ENCODE results near the gene TNXB.
"Not testable (repeated sequence)": the region's sequence is repeated elsewhere in the genome, so short reads cannot be mapped to it uniquely, and the experiment has no call there.

Gene TNXB

GRCh38 chr6:32108727-32109113 lies 418 bp downstream of the TNXB start:
- DNase-seq = no peak

DNA sequence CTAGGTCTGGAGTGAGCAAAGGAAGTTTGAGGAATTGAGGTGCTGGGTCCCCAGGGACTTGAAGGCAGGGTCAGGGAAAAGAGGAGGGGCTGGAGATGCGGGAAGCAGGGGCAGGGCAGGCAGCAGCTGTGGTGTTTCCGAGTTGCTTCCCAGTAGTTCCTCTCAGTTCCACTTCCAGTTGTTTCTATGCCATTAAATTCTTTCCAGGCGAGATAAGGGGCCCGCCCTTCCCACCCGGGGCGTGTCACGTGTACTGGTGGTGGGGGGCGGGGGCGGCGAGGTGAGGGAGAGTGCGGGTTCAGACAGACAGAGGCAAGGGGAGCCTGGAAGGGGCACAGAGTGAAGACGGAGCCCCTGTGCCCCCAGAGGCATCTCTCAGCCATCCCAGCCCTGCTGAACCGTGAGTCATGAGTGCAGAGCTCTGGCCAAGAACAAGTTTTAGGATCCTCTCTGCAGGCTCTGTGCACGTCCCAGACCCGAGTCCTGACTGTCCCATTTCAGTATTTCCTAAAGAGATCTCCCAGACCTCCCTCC lies 977 bp downstream of the TNXB start:
- DNase-seq = no peak

GRCh38 chr6:32107406-32107805 lies 1.7 kb downstream of the TNXB start:
- DNase-seq = no peak

DNA sequence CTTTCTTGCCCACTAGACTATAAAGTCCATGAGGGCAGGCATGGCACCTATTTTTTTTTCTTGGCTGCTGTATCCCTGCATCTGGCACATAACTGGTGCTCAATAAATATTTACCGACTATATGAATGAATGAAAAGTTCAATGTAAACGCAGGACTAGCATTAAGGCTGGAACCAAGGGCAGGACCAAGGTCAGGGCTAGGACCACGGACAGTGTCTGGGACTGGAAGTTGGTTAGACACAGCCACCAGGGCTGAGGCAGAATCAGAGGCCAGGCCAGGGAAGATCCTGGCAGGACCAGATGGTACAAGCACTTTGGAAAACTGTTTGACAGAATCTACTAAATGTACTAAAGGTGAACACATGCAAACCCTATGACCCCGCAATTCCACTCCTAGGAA lies 3.7 kb downstream of the TNXB start:
- DNase-seq = no peak

- no peak for DNase-seq
Measured at GRCh38 chr6:32102255-32102654, 6.9 kb downstream of the TNXB start.

- DNase-seq = not testable (repeated sequence)
Measured at GRCh38 chr6:32100251-32100650, 8.9 kb downstream of the TNXB start.

- DNase-seq = no peak
Measured at GRCh38 chr6:32097364-32097763, 11.8 kb downstream of the TNXB start.

- DNase-seq = no peak
Measured at GRCh38 chr6:32096394-32097258, 12.5 kb downstream of the TNXB start.

GRCh38 chr6:32096087-32096393 lies 13.1 kb downstream of the TNXB start:
- DNase-seq = no peak

- DNase-seq = no peak
Measured at GRCh38 chr6:32095338-32096086, 13.6 kb downstream of the TNXB start.

DNA sequence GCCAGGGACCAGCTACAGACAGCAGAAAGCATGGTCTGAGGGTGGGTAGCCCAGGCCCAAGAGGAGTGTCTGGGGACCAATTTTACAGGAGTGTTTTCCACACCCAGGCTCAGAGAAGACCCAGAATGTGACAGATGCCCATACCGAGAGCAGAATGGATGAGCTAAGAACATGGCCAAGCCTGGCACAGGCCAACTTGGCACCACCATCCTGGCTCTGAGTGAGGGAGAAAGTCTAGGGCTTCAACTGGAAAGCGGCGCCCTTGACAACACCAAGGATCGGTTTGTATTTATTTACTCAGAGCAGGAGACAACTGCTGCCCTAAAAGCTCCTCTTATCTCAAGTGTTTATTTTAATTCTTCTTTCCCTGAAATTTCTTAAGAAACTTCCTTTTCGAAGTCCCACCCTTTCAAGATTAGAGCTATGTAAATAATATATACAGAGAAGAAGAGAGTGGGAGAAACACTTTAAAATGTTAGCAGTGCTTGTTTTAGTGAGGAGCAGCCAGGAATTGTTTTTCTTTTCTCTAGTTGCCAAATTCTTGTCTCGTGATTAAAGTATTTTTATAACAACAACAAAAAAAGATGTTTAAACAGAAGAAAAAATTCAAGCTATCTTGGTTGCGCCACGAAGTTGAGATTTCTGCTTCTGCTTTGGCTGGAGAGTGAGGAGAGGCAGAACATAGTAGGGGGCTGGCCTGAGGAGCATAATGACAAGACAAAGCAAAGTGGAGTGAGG lies 16.2 kb downstream of the TNXB start:
- DNase-seq = no peak

GRCh38 chr6:32089082-32089828 lies 19.9 kb downstream of the TNXB start:
- no peak for DNase-seq

GRCh38 chr6:32088487-32089049 lies 20.6 kb downstream of the TNXB start:
- no peak for DNase-seq

- peak; percentile 17 for DNase-seq
Measured at GRCh38 chr6:32087574-32088486, 21.3 kb downstream of the TNXB start.

DNA sequence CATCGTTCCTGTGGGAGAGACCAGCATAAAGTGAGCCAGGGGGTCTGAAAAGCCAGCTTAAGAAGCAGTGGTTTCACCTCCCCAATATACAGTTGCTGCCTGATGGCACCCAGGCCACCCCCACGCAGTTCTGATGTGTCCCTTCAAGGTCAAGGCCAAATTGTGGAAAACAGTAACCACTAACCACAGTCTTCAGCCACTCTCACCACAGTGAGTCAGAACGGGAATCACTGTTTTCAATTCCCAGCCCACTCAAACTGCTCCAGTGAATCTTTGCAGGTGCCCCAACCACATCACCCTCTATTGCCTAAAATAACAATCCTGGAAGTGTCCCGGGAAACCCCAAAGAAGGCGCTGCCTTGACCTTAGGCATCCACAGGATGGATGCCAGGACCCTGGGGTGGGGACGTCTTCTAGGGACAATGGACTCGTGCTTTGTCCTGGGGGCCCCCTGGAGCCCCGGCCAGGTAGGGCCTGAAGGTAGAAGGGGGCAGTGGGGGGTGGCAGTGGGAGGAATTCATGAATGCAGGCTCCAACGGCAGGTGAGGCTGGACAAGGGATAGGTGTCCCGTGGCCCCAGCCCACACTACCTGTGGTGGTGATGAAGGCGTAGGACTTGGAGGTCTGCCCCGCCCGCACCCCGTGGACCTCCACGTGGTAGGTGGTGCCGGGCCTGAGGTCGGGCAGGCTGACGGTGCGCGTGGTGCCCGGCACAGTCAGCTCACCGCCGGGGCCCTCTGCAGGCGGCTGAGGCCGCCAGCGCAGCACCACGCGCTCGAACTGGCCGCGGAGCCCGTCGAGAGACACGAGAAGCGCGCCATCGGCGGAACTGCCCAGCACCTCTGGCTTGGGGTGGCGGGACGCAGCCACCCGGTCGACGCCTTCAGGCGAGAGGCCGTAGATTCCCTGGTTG lies 22.2 kb downstream of the TNXB start:
- DNase-seq = no peak

- DNase-seq = no peak
Measured at GRCh38 chr6:32085759-32086459, 23.2 kb downstream of the TNXB start.

- no peak for DNase-seq
Measured at GRCh38 chr6:32084780-32085179, 24.4 kb downstream of the TNXB start.

- no peak for DNase-seq
Measured at GRCh38 chr6:32083812-32084768, 25.0 kb downstream of the TNXB start.
